KMS-11 (cell line): ENCODE measurements around the gene PTGER3.

Source experiments
- H2AFZ ChIP-seq: fragments of 200-600 bp; sonication (generic); 2 replicates; pipeline ENCODE4 v1.6.1; 2016; ENCODE audit warnings: antibody characterized with exemption, mixed run types, low read depth
- H3K27ac ChIP-seq: fragments of 200-600 bp; sonication (generic); 2 replicates; pipeline ENCODE4 v1.6.1; 2016; ENCODE audit warnings: mild to moderate bottlenecking, mixed run types
- H3K27me3 ChIP-seq: fragments of 200-600 bp; sonication (generic); 2 replicates; pipeline ENCODE4 v1.6.1; 2017; ENCODE audit warnings: mild to moderate bottlenecking, low read depth, mixed run types, moderate library complexity; ENCODE audit not compliant: insufficient read depth
- H3K36me3 ChIP-seq: fragments of 200-600 bp; sonication (generic); 2 replicates; pipeline ENCODE4 v1.6.1; 2017; ENCODE audit warnings: mild to moderate bottlenecking, mixed run types; ENCODE audit not compliant: insufficient read depth
- H3K4me1 ChIP-seq: fragments of 200-600 bp; sonication (generic); 2 replicates; pipeline ENCODE4 v1.6.1; 2016; ENCODE audit warnings: mild to moderate bottlenecking, low read depth, mixed run types; ENCODE audit not compliant: poor library complexity, severe bottlenecking
- H3K4me2 ChIP-seq: fragments of 200-600 bp; sonication (generic); 2 replicates; pipeline ENCODE4 v1.7.0; 2016; ENCODE audit warnings: mild to moderate bottlenecking, mixed run types
- H3K4me3 ChIP-seq: fragments of 200-600 bp; sonication (generic); IDR thresholded peaks from 2 replicates; pipeline ENCODE4 v1.6.1; 2017; ENCODE audit warnings: low read depth, low read length, mixed read lengths; ENCODE audit not compliant: insufficient read depth
- H3K79me2 ChIP-seq: fragments of 200-600 bp; sonication (generic); 2 replicates; pipeline ENCODE4 v1.6.1; 2016; ENCODE audit warnings: low read depth, mixed run types; ENCODE audit not compliant: insufficient read depth
- H3K9ac ChIP-seq: fragments of 200-600 bp; sonication (generic); 2 replicates; pipeline ENCODE4 v1.6.1; 2016; ENCODE audit warnings: mild to moderate bottlenecking, mixed run types
- H4K20me1 ChIP-seq: fragments of 200-600 bp; sonication (generic); 2 replicates; pipeline ENCODE4 v1.6.1; 2016; ENCODE audit warnings: mild to moderate bottlenecking, mixed run types; ENCODE audit not compliant: insufficient read depth
- TF ChIP-seq, protein P1 (sequence below): fragments of 200-600 bp; sonication (generic); conservative IDR thresholded peaks from 2 replicates; pipeline ENCODE4 v1.6.1; 2017; ENCODE audit warnings: low read depth, mild to moderate bottlenecking, antibody characterized with exemption, low read length, moderate library complexity, mixed read lengths

Gene PTGER3

GRCh38 chr1:70970407-70970806, 77.2 kb downstream of the PTGER3 start:
- Histone ChIP-seq H3K36me3 (no peaks in the 10 kb centered on the region), H3K79me2 (no peaks in the 10 kb centered on the region), H4K20me1 (no peaks in the 10 kb centered on the region), H3K27ac (no peak overlapping the region), H2AFZ (no peak overlapping the region), H3K4me2 (no peak overlapping the region), H3K27me3 (no peaks in the 10 kb centered on the region), H3K4me1 (no peaks in the 10 kb centered on the region), H3K9ac (no peak overlapping the region), H3K4me3 (no peak overlapping the region)
- TF ChIP-seq, protein P1, sequence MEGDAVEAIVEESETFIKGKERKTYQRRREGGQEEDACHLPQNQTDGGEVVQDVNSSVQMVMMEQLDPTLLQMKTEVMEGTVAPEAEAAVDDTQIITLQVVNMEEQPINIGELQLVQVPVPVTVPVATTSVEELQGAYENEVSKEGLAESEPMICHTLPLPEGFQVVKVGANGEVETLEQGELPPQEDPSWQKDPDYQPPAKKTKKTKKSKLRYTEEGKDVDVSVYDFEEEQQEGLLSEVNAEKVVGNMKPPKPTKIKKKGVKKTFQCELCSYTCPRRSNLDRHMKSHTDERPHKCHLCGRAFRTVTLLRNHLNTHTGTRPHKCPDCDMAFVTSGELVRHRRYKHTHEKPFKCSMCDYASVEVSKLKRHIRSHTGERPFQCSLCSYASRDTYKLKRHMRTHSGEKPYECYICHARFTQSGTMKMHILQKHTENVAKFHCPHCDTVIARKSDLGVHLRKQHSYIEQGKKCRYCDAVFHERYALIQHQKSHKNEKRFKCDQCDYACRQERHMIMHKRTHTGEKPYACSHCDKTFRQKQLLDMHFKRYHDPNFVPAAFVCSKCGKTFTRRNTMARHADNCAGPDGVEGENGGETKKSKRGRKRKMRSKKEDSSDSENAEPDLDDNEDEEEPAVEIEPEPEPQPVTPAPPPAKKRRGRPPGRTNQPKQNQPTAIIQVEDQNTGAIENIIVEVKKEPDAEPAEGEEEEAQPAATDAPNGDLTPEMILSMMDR: no peak

DNA sequence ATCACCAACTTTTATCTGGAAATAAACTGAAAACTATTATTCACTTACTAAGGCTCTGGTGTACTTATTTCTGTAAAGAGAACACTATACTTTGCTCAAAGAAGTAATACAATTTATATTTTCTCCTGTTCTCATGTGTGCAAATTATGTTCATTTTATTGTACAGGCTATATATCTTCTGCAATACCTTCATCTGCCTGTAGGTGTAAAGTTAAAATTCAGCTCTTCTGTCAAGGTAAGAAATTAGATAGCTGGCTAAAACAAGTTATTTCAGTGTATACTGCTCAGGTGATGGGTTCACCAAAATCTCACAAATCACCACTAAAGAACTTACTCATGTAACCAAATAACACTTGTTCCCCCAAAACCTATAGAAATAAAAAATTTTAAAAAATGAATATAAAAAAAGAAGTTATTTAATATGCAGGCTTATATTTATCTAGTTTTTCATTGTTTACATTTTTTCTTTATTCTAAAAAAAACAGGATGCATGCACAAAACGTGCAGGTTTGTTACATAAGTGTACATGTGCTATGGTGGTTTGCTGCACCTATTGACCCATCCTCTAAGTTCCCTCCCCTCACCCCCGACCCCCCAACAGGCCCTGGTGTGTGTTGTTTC, 81.5 kb downstream of the PTGER3 start:
- no peaks in the 10 kb centered on the region for H3K4me1 ChIP-seq
- no peaks in the 10 kb centered on the region for H3K27me3 ChIP-seq
- H3K79me2 ChIP-seq: no peaks in the 10 kb centered on the region
- H3K36me3 ChIP-seq: no peaks in the 10 kb centered on the region
- no peak overlapping the region for H3K4me2 ChIP-seq
- H2AFZ ChIP-seq: no peak overlapping the region
- no peak overlapping the region for H3K9ac ChIP-seq
- TF ChIP-seq, protein P1: peak; percentile 27; the same call in 1 of the 2 replicates
- no peak overlapping the region for H3K27ac ChIP-seq
- H3K4me3 ChIP-seq: no peak overlapping the region
- H4K20me1 ChIP-seq: no peaks in the 10 kb centered on the region

GRCh38 chr1:70963374-70963773, 84.2 kb downstream of the PTGER3 start:
- TF ChIP-seq, protein P1: no peak
- H3K27ac ChIP-seq: no peak overlapping the region
- H3K4me2 ChIP-seq: no peak overlapping the region
- H3K4me1 ChIP-seq: no peaks in the 10 kb centered on the region
- no peak overlapping the region for H2AFZ ChIP-seq
- no peak overlapping the region for H3K9ac ChIP-seq
- H3K36me3 ChIP-seq: no peaks in the 10 kb centered on the region
- no peaks in the 10 kb centered on the region for H3K27me3 ChIP-seq
- H3K79me2 ChIP-seq: no peaks in the 10 kb centered on the region
- H3K4me3 ChIP-seq: no peak overlapping the region
- H4K20me1 ChIP-seq: no peaks in the 10 kb centered on the region

- H3K9ac ChIP-seq: no peak overlapping the region
- H3K36me3 ChIP-seq: no peaks in the 10 kb centered on the region
- no peaks in the 10 kb centered on the region for H3K27me3 ChIP-seq
- no peaks in the 10 kb centered on the region for H3K4me1 ChIP-seq
- H3K4me2 ChIP-seq: no peak overlapping the region
- H3K4me3 ChIP-seq: no peak overlapping the region
- H4K20me1 ChIP-seq: no peaks in the 10 kb centered on the region
- no peak overlapping the region for H2AFZ ChIP-seq
- no peaks in the 10 kb centered on the region for H3K79me2 ChIP-seq
- no peak overlapping the region for H3K27ac ChIP-seq
- TF ChIP-seq, protein P1: no peak
These were observed 86.1 kb downstream of the PTGER3 start for GRCh38 chr1:70961374-70961975.
